ENCODE data around the gene CLCN6.

CLCN6 gene

DNA sequence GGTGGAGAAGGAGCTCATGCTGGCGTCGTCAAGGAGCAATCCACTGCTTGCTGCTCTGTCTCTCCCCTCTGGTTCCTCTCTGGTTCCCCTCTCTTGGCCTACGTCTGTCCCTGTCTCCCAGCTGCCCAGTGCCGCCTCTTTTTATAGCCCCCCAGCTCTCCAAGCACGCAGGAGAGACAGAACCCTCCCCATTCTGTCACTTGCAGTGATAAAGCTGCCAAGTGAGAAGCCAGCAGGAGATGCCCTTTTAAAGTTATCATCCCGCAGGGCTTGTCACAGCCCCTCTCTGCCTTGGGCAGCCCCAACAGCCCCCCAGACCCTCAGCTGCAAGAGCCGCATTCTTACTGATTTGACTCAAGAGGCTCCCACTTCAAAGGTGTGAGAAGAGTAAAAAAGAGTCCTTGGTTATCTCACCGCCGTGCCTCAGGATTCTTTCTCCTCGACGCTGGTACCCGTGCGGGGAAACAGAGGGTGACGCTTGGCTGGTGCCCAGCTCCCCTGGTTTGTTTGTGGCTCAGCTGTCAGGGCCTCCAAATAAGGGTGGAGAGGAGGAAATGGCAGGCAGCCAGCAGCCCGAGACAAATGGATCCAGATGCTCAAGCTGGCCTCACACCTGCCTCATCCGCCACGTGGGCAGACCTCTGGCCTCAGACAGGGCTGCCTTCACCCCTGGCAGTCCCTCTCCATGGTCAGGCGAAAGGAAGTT is 41.8 kb downstream of the CLCN6 start, which contains the start of gene NPPA:
Gene NPPA (minus strand): TSS at position 117 of the 706 bp plus-strand sequence. CDS start 99 bp downstream, at position 18.
- peak in 11 of 58 donors; percentile 9 to 27 (median 20) for DNase-seq

DNA sequence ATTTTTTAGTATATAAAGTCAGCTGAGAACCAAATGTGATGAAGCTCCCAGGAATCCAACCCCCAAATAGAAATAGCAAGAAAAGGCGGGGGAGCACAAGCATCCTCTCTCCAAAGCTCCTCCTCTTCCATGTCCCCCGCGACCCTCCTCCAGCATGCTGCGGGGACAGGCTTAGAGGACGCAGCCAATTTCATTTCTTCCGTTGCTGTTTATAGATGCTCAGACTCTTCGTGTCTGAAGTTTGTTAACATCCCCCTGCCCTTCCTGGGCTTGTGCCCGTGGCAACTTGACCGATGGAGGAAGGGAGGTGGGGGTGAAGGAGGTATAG is 42.3 kb downstream of the CLCN6 start:
- no peak for DNase-seq

GRCh38 chr1:11850156-11850555 is 44.2 kb downstream of the CLCN6 start:
- DNase-seq = no peak

GRCh38 chr1:11851180-11851579 is 45.2 kb downstream of the CLCN6 start:
- DNase-seq = no peak

DNA sequence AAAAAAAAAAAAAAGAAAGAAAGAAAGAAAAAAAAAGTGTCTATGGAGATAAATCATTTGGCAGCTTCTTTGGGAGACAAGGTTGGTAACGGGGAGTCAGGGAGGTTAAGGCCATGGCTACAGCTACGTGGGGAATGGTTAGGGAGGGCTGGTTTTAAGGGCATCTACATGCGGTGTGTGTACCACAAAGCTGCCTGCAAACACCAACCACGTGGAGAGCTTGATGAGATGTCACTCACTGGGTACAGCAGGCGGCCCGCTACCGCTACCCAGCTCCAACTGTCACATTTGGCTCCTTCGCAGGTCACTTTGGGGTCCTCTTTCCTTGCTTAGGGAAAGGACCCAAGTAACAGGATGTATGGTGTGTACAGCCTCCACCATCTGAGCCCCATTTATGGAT is 48.5 kb downstream of the CLCN6 start:
- DNase-seq = no peak

GRCh38 chr1:11855430-11855829 is 49.4 kb downstream of the CLCN6 start:
- no peak for DNase-seq

GRCh38 chr1:11856698-11857097 is 50.7 kb downstream of the CLCN6 start:
- no peak for DNase-seq

GRCh38 chr1:11857164-11857851 is 51.3 kb downstream of the CLCN6 start:
- no peak for DNase-seq

GRCh38 chr1:11858158-11858557 is 52.2 kb downstream of the CLCN6 start:
- DNase-seq = no peak

GRCh38 chr1:11858613-11858967 is 52.6 kb downstream of the CLCN6 start, which contains the start of gene NPPB:
TSS of gene NPPB (minus strand) at chr1:11858945. CDS start at chr1:11858833, 112 bp downstream.
- DNase-seq = no peak

DNA sequence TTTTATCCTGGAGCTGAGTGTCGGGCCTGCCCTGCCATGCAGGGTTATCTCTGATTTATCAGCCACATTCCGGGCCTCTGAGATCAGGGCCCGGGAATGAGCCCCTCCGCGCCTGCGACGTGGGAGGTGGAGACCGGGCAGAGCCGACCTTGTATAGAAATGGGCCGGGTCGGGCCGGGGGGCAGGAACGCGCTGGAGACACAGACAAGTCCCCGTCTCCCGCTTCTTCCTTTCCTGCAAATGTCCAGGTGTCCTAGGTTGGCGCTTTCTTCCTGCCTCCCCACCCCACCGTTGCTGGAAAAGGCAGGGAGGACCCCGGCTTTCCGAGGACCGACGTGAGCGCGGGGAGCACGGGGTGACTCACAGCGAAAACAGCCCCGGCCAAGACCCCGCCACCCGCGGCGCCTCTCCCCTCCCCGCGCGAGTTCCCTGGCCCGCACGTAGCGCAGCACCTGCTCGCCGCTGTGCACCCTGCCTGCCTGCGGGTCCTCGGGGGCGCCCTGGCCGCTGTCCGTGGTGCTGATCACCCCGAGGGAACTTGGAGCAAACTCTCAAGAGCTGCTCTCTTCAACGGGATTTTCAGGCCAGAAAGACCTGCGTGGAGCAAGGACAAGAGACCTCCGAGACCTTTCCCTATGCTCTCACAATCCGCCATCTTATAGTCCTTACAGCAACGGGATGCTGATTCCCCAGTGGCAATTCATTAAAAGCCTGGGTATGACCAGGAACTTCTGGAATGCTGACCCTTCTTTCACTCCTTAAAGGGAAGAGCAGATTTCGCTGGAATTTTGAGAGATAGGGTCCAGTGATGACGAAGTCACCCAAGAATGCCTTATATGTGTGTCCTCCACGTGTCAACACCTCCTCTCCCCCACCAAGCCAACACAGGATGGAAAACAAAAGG is 53.2 kb downstream of the CLCN6 start:
- DNase-seq = peak in 2 of 58 donors; percentile 1 to 16

DNA sequence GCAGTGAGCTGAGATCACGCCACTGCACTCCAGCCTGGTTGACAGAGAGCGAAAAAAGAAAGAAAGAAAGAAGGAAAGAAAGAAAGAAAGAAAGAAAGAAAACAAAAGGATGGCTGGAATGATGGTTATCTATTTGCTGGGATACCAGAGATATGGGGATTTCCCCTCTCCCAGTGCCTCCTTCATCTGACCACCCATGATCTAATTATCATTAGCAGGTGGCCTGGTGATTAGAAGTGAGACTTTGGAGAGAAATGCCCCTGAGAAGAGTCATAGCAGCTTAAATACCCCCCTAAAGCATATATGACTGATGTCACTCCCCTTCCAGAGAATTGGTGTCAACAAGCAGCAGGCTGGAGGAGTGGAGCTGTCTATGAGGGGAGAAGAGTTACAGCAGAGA is 54.1 kb downstream of the CLCN6 start:
- no peak for DNase-seq

DNA sequence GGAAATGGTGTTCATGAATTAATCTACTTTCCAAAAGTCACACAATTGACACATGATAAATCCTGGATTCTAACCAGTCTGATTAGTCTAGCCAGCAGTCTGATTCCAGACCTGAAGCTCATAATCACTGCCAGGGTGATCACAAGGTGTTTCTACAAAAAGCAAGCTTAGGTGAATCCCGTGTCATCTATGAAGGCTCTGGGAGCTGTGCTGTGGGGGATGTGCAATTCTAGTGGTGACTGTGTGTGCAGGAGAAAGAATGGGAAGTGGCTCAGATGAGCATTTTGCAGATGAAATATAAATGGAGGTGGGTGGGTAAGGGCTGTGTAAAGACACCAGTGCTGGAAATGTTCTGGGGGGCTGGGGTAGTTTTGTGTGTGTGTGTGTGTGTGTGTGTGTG is 54.6 kb downstream of the CLCN6 start:
- no peak for DNase-seq

- no peak for DNase-seq
Observed at GRCh38 chr1:11862890-11863289, 56.9 kb downstream of the CLCN6 start.

DNA sequence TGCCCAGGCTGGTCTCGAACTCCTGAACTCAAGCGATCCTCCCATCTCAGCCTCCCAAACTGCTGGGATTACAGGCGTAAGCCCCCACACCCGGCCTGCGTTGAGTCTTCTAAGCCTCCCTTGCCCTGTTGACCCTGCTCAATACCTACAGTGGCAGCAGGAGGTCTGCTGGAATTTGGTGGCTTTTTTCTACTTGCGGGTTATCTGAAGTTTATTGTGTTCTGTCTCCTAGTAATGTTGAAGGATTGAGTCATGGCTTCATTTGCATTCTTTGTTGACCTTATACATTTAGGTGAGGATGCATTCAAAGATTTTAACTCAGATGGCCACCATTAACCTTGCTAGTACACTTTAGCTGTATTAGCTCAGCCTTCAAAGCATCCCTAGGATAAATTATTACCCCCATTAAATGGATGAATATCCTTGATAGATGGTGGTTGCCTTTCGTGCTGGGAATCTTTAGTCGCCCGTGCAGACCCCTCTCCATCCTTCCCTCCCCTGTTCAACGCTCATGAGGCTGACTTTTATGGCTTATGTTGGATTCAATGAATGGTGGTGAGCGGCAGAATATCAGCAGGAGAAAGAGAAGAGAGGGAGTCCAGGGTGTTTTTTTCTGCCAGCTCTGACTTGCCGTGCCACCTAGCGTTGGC is 62.5 kb downstream of the CLCN6 start:
- DNase-seq = no peak

DNA sequence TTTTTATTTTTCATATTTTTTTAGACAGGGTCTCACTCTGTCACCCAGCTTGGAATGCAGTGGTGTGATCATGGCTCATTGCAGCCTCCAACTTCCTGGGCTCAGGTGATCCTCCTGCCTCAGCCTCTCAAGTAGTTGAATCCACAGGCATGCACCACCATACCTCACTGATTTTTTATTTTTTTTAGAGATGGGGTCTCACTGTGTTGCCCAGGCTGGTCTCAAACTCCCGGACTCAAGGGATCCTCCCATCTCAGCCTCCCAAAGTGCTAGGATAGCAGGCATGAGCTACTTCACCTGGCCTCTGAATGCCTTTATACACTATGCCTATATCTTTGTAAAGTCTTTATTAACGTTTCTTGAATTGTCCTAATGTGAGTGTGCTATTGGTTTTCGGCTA is 63.1 kb downstream of the CLCN6 start:
- DNase-seq = no peak

- DNase-seq = no peak
Observed at GRCh38 chr1:11869650-11870207, 63.7 kb downstream of the CLCN6 start.

- no peak for DNase-seq
Observed at GRCh38 chr1:11872545-11872944, 66.6 kb downstream of the CLCN6 start.

- no peak for DNase-seq
Observed at GRCh38 chr1:11873395-11874257, 67.6 kb downstream of the CLCN6 start.

DNA sequence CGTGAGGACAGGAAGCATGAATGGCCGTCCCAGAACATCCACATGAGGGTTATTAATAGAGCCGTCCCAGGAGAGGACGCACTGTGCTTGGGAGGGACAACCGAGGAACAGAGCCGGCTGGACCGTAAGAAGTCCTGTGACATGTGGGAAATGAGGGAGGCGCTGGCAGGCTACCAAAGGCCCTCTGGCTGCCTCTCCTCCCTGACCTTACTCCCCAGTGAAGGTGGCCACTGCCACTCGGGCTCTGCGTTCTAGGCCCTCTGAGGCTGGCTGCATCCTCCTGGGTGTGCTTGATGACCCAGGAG is 68.2 kb downstream of the CLCN6 start:
- DNase-seq = no peak

Data from anterior cingulate cortex (tissue), 58 donors.